ENCODE results near the gene CHST8.

Gene CHST8

GRCh38 chr19:33777351-33777750 is 155.6 kb downstream of the CHST8 start:
- Histone ChIP-seq H3K4me3 (no peak overlapping the region), H3K27ac (no peak overlapping the region), H3K9me3 (ENCODE audit: low read depth, low read length) (no peaks in the 10 kb centered on the region), H3K9ac (ENCODE audit: insufficient read length) (no peak overlapping the region), H3K36me3 (ENCODE audit: insufficient read depth, low read length) (no peaks in the 10 kb centered on the region)
- TF ChIP-seq FOXP2 (optimal IDR thresholded peaks at IDR 0.05; ENCODE audit: control extremely low read depth, extremely low read length, insufficient read depth), result no peak
- no peak for TF ChIP-seq EZH2 (IDR thresholded peaks at IDR 0.05)
- no peak for TF ChIP-seq POLR2AphosphoS5 (IDR thresholded peaks at IDR 0.05; ENCODE audit: borderline replicate concordance, low read depth, low read length)
- no peak for DNase-seq (ENCODE audit: low read depth, low spot score)

GRCh38 chr19:33777753-33778088 is 156.0 kb downstream of the CHST8 start:
- Histone ChIP-seq H3K4me3 (no peak overlapping the region), H3K9ac (ENCODE audit: insufficient read length) (no peak overlapping the region), H3K36me3 (ENCODE audit: insufficient read depth, low read length) (no peaks in the 10 kb centered on the region), H3K27ac (no peak overlapping the region), H3K9me3 (ENCODE audit: low read depth, low read length) (no peaks in the 10 kb centered on the region)
- no peak for TF ChIP-seq FOXP2 (optimal IDR thresholded peaks at IDR 0.05; ENCODE audit: control extremely low read depth, extremely low read length, insufficient read depth)
- no peak for DNase-seq (ENCODE audit: low read depth, low spot score)

GRCh38 chr19:33778089-33778791 is 156.5 kb downstream of the CHST8 start:
- H3K36me3 ChIP-seq (ENCODE audit: insufficient read depth, low read length), result no peaks in the 10 kb centered on the region
- H3K9me3 ChIP-seq (ENCODE audit: low read depth, low read length), result no peaks in the 10 kb centered on the region
- H3K9ac ChIP-seq (ENCODE audit: insufficient read length), result no peak overlapping the region
- no peak for DNase-seq (ENCODE audit: low read depth, low spot score)
- no peak overlapping the region for H3K4me3 ChIP-seq
- TF ChIP-seq FOXP2 (optimal IDR thresholded peaks at IDR 0.05; ENCODE audit: control extremely low read depth, extremely low read length, insufficient read depth) (no peak), POLR2AphosphoS5 (IDR thresholded peaks at IDR 0.05; ENCODE audit: borderline replicate concordance, low read depth, low read length) (no peak), EZH2 (IDR thresholded peaks at IDR 0.05) (no peak)
- no peak overlapping the region for H3K27ac ChIP-seq

- TF ChIP-seq EZH2 (IDR thresholded peaks at IDR 0.05), result no peak
- no peak for TF ChIP-seq FOXP2 (optimal IDR thresholded peaks at IDR 0.05; ENCODE audit: control extremely low read depth, extremely low read length, insufficient read depth)
- no peak for TF ChIP-seq POLR2AphosphoS5 (IDR thresholded peaks at IDR 0.05; ENCODE audit: borderline replicate concordance, low read depth, low read length)
- no peak for DNase-seq (ENCODE audit: low read depth, low spot score)
- Histone ChIP-seq H3K4me3 (no peak overlapping the region), H3K9ac (ENCODE audit: insufficient read length) (no peak overlapping the region), H3K36me3 (ENCODE audit: insufficient read depth, low read length) (no peaks in the 10 kb centered on the region), H3K9me3 (ENCODE audit: low read depth, low read length) (no peaks in the 10 kb centered on the region), H3K27ac (no peak overlapping the region)
Measured at GRCh38 chr19:33779849-33780248, 158.1 kb downstream of the CHST8 start.

- H3K9me3 ChIP-seq (ENCODE audit: low read depth, low read length), result no peaks in the 10 kb centered on the region
- no peak overlapping the region for H3K27ac ChIP-seq
- no peak overlapping the region for H3K9ac ChIP-seq (ENCODE audit: insufficient read length)
- DNase-seq (ENCODE audit: low read depth, low spot score), result no peak
- no peak overlapping the region for H3K4me3 ChIP-seq
- TF ChIP-seq EZH2 (IDR thresholded peaks at IDR 0.05), result no peak
- no peak for TF ChIP-seq FOXP2 (optimal IDR thresholded peaks at IDR 0.05; ENCODE audit: control extremely low read depth, extremely low read length, insufficient read depth)
- TF ChIP-seq POLR2AphosphoS5 (IDR thresholded peaks at IDR 0.05; ENCODE audit: borderline replicate concordance, low read depth, low read length), result no peak
- no peaks in the 10 kb centered on the region for H3K36me3 ChIP-seq (ENCODE audit: insufficient read depth, low read length)
Measured at GRCh38 chr19:33780251-33780650, 158.5 kb downstream of the CHST8 start.

GRCh38 chr19:33780746-33781145 is 159.0 kb downstream of the CHST8 start:
- no peak overlapping the region for H3K27ac ChIP-seq
- DNase-seq (ENCODE audit: low read depth, low spot score), result no peak
- TF ChIP-seq EZH2 (IDR thresholded peaks at IDR 0.05) (no peak), FOXP2 (optimal IDR thresholded peaks at IDR 0.05; ENCODE audit: control extremely low read depth, extremely low read length, insufficient read depth) (no peak)
- no peaks in the 10 kb centered on the region for H3K9me3 ChIP-seq (ENCODE audit: low read depth, low read length)
- H3K36me3 ChIP-seq (ENCODE audit: insufficient read depth, low read length), result no peaks in the 10 kb centered on the region
- H3K9ac ChIP-seq (ENCODE audit: insufficient read length), result no peak overlapping the region
- H3K4me3 ChIP-seq, result no peak overlapping the region

- H3K9me3 ChIP-seq (ENCODE audit: low read depth, low read length), result no peaks in the 10 kb centered on the region
- DNase-seq (ENCODE audit: low read depth, low spot score), result no peak
- no peaks in the 10 kb centered on the region for H3K36me3 ChIP-seq (ENCODE audit: insufficient read depth, low read length)
- H3K4me3 ChIP-seq, result no peak overlapping the region
- no peak for TF ChIP-seq FOXP2 (optimal IDR thresholded peaks at IDR 0.05; ENCODE audit: control extremely low read depth, extremely low read length, insufficient read depth)
- no peak for TF ChIP-seq EZH2 (IDR thresholded peaks at IDR 0.05)
- no peak for TF ChIP-seq POLR2AphosphoS5 (IDR thresholded peaks at IDR 0.05; ENCODE audit: borderline replicate concordance, low read depth, low read length)
- H3K27ac ChIP-seq, result no peak overlapping the region
- no peak overlapping the region for H3K9ac ChIP-seq (ENCODE audit: insufficient read length)
Measured at GRCh38 chr19:33781415-33781935, 159.7 kb downstream of the CHST8 start.

GRCh38 chr19:33781996-33782395 is 160.2 kb downstream of the CHST8 start:
- TF ChIP-seq POLR2AphosphoS5 (IDR thresholded peaks at IDR 0.05; ENCODE audit: borderline replicate concordance, low read depth, low read length) (no peak), EZH2 (IDR thresholded peaks at IDR 0.05) (no peak), FOXP2 (optimal IDR thresholded peaks at IDR 0.05; ENCODE audit: control extremely low read depth, extremely low read length, insufficient read depth) (no peak)
- H3K27ac ChIP-seq, result no peak overlapping the region
- no peak for DNase-seq (ENCODE audit: low read depth, low spot score)
- no peaks in the 10 kb centered on the region for H3K9me3 ChIP-seq (ENCODE audit: low read depth, low read length)
- H3K4me3 ChIP-seq, result no peak overlapping the region
- no peak overlapping the region for H3K9ac ChIP-seq (ENCODE audit: insufficient read length)
- no peaks in the 10 kb centered on the region for H3K36me3 ChIP-seq (ENCODE audit: insufficient read depth, low read length)

GRCh38 chr19:33784432-33784831 is 162.7 kb downstream of the CHST8 start:
- Histone ChIP-seq H3K9me3 (ENCODE audit: low read depth, low read length) (no peaks in the 10 kb centered on the region), H3K4me3 (no peak overlapping the region), H3K27ac (no peak overlapping the region), H3K9ac (ENCODE audit: insufficient read length) (no peak overlapping the region), H3K36me3 (ENCODE audit: insufficient read depth, low read length) (no peaks in the 10 kb centered on the region)
- DNase-seq (ENCODE audit: low read depth, low spot score), result no peak
- TF ChIP-seq FOXP2 (optimal IDR thresholded peaks at IDR 0.05; ENCODE audit: control extremely low read depth, extremely low read length, insufficient read depth) (no peak), POLR2AphosphoS5 (IDR thresholded peaks at IDR 0.05; ENCODE audit: borderline replicate concordance, low read depth, low read length) (no peak)
